HG02970 (cell line): Measurements from ENCODE around the gene PKD2.

Source experiments
- ATAC-seq: cut with Tn5 transposase; IDR thresholded peaks from one replicate; pipeline ENCODE4 v1.9.1; 2021; ENCODE audit warnings: mild to moderate bottlenecking, moderate library complexity, moderate number of reproducible peaks; ENCODE audit not compliant: unreplicated experiment, low FRiP score

PKD2 gene

DNA sequence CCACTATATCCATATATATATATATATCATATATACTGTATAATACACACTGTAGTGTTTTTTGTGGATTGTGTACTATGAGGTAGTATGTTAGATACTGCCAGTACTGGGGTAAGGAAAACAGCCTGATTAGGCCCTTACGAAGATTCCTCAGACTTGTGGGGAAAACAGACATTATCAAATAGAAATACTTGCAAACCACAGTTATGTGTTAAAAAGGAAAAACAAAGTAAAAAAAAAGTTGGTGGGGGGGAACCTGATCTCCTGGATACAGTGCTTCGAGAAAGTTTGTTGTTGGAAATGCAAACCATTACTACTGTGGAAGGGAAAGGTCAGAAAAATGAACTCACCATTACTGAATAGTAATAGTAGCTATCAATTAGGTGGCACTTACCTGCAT, 53.0 kb downstream of the PKD2 start:
- no peak for ATAC-seq

- no peak for ATAC-seq
Observed at GRCh38 chr4:88062311-88062710, 54.9 kb downstream of the PKD2 start.

DNA sequence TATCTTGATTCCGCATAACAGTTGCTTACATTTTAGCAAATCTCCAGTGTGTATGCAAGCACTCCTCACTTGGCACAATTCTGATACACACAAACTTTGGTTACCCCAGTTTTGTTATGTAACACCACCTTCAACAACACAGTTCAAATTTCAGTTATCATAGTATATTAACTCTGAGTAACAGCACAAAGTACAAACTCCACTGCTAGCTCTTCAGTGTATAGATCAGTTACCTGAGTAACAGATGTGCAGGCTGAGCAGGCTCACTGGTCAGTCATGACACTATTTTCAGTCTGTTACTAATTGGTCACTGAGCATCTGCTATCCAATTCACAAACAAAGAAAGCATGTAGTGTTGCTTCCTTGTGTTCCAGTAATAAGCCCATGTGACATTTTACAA, 55.4 kb downstream of the PKD2 start:
- no peak for ATAC-seq

DNA sequence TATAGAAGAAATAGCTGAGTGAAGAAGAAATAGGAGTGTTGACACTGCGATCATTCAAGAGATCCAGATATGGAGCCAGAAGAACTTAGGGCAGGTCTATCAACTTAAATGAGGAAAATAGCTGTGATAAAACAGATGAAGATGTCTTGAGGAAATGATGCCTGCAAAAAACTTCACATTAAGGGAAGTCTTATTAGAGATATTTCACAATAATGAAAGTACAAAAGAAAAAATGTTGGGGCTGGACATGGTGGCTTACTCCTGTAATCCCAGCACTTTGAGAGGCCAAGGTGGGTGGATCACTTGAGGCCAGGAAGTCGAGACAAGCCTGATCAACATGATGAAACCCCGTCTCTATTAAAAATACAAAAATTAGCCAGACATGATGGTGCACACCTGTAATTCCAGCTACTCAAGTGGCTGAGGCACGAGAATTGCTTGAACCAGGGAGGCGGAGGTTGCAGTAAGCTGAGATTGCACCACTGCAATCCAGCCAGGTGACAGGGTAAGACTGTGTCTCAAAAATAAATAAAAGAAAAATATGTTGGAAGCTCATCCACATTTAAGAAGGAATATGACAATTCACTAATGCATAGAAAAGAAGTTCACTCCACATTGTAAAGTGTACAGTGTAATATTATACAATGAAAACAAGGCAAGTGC, 56.3 kb downstream of the PKD2 start:
- no peak for ATAC-seq

GRCh38 chr4:88064410-88064809, 57.0 kb downstream of the PKD2 start:
- ATAC-seq: no peak

DNA sequence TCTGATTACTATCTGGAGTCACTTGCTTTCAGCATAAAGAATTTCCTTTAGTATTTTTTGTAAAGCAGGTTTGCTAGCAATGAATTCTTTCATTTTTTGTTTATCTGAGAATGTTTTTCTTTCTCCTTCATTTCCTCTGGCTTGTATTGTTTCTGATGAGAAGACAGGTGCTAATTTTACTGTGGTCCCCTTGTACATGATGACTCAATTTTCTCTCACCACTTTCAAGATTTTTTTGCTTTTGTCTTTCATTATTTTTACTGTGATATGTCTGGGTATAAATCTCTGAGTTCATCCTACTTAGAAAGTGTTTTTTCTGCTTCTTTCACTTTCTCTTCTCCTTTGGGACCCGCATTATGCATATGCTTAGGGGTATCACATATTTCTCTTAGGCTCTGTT, 62.6 kb downstream of the PKD2 start:
- no peak for ATAC-seq

- ATAC-seq: no peak
Observed at GRCh38 chr4:88075336-88075735, 67.9 kb downstream of the PKD2 start.

- no peak for ATAC-seq
Observed at GRCh38 chr4:88077911-88078524, 70.6 kb downstream of the PKD2 start.

GRCh38 chr4:88078579-88078978, 71.1 kb downstream of the PKD2 start:
- no peak for ATAC-seq

- ATAC-seq: no peak
Observed at GRCh38 chr4:88080626-88081025, 73.2 kb downstream of the PKD2 start.

DNA sequence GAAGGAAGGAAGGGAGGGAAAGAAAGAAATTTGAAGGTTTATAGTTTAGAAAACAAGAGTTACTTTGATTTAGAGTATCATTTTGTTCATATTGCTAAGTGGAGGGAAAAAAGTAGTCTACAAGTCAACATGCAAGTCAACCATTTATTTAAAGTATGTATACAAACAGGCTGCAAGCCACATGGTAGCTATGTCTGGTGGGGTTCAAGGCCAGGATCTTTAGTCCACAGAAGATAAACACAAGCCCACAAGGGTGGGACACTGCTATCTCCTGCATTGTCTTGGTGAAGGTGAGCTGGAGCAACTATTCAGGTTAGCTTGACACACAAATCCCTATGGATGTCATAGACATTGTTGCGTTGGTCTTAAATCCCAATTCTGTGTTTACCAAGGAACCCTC, 79.6 kb downstream of the PKD2 start:
- ATAC-seq: no peak

DNA sequence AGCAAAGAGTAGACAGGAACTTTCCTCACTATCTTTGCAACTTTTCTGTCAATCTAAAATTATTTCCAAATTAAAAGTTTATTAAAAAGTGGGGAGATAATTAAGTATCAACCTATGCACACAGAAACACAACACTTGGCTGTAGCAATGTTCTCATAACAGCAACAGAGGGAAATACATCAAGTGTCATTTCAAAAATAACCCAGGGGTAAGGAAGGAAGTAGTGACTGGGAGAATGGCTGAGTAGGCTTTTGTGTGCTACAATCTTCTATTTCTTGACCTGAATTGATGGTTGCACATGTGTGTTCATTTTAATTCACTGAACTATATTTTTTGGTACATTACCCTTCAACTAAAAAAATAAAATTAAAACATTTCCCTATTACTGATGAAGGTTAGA, 83.5 kb downstream of the PKD2 start:
- ATAC-seq: no peak

DNA sequence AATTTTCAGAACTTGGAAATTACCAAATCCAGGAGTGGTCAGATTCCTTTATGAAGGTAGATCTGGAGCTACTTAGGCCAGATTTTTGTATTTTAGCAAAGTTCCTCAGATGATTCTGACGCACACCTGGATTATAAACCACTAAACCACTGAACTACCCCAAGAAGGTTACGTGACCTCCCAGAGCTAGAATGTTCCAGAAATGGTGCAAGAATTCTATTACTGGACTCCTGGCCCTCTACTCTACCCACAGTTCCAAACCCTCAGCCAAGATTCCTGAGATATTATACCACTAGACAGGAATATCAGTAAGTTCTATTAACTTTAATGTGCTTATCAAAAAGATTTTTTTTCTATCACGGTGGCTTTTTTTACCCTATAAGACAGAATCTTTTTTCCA, 83.9 kb downstream of the PKD2 start:
- no peak for ATAC-seq

GRCh38 chr4:88093874-88094273, 86.4 kb downstream of the PKD2 start:
- no peak for ATAC-seq

- ATAC-seq: no peak
Observed at GRCh38 chr4:88097301-88097700, 89.9 kb downstream of the PKD2 start.

DNA sequence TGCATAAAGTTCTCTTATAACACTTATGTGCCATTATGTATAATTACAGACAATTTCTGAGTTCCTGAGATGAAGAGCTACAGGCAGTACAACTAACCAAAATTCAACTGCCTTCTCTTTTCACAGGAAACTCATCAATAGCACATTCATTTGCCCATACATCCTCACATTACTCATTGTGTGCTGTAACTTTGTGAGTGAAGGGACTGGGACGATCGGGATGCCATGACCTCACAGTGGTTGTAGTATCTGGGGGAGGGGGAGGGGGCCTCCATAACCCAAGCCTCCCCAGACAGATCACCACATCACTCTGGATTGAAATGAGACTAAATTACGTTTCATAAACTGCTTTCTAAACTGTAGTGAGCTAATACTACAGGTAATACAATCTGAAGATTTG, 90.3 kb downstream of the PKD2 start:
- no peak for ATAC-seq

DNA sequence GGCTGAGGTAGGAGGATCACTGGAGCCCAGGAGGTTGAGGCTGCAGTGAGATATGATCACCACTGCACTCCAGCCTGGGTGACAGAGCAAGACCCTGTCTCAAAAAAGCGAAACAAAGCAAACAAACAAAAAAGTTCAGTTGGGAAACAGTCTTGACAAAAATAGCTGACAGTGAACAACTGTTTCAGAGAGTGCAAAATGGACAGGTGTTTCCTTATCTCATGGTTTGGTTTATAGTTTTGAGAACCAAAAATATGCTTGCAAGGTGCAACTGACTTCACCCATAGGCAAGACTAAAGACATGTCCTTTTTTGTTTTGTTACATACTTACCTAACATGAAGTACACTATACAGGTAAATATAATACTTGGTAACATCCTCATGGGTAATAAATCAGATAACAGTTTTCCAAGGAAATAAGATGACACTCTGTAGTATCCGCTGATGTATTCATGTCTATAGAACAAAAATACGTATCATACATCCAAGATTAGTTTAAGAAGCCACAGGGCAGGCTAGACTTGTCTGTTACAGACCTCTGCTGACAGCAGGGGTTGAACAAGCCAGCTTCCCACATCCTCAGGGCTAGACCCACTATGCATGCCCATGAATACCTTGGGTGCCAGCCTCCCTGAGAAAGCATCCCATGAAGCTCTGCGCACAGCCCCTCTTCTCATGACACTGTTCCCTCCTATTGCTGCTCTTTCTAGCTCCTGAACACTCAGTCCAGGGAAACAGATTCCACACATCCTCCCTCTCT, 91.7 kb downstream of the PKD2 start:
- ATAC-seq: no peak

DNA sequence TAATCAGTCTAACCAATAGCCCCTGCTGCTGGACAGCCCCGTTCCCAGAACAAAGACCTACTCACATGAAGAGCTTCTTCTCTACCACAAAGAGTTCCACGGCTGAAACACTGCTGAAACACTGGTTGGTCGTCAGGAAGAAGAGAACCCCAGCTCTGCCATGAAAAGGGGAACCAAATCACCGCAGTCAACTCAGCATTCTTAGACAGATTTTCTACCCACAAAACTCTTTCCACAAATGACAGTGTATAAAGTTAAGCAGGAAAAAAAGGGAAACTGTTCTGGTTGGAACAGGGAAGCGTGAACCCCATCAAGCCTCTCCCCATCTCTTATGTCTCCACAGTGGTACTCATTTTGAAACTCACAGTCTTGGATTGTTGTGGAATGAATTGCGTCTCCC, 93.7 kb downstream of the PKD2 start:
- ATAC-seq: no peak

DNA sequence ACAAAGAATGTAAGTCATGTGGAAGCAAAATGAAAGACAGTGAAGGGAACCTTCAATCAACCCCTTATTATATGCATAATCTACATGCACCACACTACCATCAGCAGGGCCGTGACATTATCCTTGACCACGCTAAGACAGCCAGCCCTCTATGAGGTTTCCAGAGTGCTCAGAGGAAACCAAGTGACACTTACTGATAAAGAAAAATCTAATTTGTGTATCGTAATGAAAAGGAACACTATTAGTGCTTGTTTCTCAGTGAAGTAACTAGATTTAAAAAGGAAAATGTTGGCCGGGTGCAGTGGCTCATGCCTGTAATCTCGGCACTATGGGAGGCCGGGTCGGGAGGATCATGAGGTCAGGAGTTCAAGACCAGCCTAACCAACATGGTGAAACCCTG, 94.6 kb downstream of the PKD2 start:
- no peak for ATAC-seq

DNA sequence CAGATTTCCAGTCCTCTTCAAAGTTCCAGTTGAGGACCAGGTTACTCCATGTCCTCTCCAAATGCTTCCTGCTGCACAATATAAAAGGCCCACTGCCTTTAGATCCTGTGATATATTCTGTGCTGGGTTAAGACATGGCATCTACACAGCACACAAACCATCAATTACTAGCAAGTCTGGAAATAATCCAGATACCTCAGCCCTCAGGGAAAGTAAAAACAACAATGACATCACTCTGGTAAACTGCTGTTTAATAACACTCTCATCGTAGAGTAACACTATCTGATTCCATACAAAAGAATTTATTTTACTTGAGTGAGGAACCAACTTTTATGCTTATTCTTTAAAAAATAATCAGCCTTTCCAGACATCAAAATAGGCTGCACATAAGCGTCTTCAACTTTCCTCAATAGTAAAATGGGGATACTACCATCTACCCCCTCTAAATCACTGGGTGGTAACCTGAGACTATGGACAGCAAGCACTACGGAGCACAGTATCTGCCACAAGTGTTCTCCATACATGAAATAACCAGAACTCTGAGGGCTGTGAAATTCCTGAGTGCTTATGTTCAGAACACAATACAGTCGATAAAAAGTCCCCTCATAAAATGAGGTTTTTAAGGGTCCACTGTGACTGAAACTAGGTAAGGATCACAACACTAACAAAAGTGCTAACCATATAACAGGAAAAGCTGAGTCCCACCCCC, 97.6 kb downstream of the PKD2 start:
- no peak for ATAC-seq

DNA sequence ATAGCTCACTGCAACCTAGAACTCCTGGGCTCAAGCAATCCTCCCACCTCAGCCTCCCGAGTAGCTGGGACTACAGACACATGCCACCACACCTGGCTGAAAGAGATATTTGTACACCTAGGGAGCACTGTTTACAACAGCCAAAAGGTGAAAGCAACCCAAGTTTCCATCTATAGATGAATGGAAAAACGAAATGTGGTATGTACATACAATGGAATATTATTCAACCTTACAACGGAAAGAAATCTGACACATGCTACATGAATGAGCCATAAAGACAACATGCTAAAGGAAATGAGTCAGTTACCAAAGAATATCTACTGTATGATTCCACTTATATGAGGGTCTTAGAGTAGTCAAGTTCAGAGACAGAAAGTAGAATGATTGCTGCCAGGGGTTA, 98.8 kb downstream of the PKD2 start:
- ATAC-seq: no peak
